Midbrain (tissue), 1 donor: ENCODE data around the gene SLC2A5.

Source experiments
- DNase-seq: peaks from one replicate; lab custom pipeline; 2025; lab: John Stamatoyannopoulos, UW

The SLC2A5 gene

DNA sequence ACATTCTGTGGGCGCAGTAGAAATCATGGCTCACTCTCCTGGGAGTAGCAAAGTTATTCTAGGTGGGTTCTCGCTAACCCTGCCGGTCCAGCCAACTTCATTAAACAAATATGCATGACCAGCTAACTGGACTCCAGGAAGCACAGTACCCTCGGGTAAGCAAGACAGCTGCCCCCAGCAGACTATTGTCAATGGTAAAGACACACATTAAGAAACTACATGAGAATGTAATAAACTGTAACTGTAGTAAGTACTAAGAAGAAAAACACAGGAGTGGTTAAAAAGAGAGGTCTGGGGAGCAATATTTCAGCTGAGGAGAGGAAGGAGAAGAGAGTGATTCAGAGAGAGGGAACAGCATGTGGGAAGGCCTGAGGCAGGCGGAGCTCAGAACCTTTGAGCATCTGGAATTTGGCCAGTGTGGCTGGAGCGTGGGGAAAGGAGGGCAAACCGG is 7.4 kb downstream of the SLC2A5 start:
- no peak for DNase-seq

DNA sequence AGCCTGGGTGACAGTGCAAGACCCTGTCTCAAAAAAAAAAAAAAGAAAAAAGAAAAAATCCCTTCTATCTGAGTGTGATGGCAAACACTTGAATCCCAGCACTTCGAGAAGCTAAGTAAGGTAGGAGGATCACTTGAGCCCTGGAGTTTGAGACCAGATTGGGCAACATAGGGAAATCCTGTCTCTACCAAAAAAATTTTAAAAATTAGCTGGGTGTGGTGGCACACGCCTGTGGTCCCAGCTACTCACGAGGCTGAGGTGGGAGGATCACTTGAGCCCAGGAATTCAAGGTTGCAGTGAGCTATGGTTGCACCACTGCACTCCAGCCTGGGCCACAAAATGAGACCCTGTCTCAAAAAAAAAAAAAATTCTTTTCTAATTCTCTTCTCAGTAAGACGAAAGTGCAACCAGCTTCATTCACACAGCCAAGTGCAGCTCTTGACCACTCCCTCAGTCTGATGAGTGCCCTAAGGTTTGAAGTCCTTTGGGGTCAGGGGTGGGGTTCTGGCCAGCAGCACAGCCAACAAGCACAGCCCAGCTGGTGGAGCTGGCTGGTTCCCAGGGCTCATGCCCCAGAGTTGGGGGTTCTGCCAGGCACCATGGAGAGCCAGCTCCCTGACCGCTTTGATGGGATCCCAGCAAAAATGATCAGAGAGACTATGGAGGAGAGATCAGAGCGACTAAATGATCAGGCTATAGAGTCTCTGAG is 8.0 kb downstream of the SLC2A5 start:
- DNase-seq: no peak

DNA sequence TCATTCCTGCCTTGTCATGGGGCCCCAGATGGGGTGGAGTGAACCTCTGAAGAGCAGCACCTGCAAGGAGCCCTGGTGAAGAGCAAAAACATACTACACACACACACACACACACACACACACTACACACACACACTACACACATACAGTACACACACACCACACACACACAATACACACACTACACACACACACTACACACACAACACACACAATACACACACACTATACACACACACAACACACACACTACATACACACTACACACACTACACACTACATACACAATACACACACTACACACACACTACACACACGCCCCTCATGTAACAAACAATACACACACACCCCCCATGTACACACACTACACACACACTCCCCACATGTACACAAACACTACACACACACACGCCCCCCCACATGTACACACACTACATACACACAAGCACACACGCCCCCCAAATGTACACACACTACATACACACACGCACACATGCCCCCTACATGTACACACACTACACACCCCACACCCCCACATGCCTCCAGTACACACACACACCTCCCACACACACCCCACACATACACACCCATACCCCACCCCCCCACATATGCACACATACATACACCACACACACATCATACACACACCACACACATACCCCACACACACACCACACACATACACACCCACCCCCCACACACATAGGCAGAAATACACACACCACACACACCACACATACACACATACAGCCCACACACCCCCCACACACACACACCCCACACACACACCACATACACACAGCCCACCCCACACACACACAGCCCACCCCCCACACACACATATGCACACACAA is 9.3 kb downstream of the SLC2A5 start:
- no peak for DNase-seq

DNA sequence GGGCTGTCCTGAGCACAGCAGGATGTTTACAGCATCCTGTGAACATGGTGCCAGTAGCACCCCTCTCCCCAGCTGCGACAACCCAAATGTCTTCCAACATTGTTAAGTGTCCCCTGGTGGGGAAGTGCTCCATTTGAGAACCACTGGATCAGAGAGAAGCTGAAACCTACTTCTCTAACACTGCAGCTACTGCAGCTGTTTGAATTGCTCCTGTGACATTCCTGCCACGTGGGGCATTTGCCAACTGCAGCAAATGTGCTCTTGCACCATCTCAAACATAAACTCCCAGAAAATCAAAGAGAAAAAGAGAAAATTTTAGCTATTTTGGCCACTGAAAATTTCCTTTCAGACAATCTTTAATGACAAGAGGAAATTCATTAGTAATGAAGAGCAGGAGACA is 11.0 kb downstream of the SLC2A5 start:
- no peak for DNase-seq

DNA sequence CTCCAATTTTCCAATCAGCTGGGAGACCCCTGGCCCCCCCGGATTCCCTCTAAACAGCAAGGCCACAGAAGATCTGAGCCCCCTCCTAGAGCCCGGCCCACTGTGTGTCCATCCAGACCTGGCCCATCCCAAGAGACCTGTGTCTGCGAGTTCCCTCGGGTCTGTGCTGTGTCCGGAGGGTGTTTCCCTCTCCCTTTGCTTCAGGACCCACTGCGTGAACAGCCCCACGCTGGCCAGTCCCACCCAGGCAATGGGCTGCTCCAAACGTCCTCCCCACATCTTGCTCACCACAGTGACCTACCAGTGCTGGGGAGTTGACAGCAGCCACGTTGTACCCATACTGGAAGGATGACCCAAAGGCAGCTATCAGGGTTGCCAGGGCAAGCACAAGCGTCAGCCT is 11.6 kb downstream of the SLC2A5 start:
- no peak for DNase-seq

DNA sequence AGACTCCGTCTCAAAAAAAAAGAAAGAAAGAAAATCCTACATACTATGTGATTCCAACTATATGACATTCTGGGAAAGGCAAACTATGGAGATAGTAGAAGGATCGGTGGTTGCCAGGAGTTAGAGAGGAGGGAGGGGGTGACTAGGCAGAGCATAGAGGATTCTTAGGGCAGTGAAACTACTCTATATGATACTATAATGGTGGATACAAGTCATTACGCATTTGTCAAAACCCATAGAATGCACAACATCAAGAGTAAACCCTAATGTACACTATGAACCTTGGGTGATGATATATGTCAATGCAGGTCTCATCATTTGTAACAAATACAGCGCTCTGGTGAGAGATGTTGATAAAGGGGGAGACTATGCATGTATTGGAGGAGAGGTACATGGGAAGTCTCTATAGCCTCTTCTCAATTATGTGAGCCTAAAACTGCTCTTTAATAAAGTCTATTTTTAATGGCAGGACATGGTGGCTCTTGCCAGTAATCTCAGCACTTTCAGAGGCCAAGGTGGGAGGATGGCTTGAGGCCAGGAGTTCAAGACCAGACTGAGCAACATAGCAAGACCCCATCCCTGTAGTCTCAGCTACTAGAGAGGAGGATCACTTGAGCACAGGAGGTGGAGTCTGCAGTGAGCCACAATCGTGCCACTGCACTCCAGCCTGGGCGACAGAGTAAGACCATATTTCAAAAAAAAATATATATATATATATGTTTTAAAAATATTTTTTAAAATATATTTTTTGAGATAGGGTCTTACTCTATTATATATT is 17.0 kb downstream of the SLC2A5 start:
- no peak for DNase-seq

DNA sequence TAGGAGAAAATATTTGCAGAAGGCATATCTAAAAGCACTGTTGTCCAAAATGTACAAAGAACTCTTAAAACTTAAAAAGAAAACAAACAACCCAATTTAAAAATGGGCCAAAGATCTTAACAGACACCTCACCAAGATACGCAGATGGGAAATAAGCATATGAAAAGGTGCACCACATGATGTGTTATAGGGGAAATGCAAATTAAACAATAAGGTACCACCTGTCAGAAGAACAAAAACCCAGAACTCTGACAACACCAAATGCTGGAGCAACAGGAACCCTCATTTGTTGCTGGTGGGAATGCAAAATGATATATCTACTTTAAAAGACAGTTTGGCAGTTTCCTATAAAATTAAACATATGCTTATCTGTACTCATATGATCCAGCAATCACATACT is 18.1 kb downstream of the SLC2A5 start:
- DNase-seq: no peak

DNA sequence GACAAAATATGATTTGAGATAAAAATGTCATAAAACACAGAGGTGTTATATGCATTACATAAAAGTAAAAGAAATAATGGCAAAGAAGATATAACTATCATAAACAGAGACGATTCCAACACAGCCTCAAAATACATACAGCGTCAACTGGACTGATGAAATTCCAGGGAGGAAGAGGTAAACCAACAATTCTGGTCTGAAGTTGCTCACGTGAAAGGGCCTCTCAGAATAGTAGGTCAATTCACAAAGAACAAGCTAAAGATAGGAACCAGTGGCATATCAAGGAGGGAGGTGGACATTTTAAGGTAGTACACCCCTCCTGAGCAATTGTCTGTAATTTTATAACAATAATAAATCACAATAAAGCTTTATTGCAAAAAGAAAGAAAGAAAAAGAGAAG is 18.6 kb downstream of the SLC2A5 start:
- DNase-seq: no peak

DNA sequence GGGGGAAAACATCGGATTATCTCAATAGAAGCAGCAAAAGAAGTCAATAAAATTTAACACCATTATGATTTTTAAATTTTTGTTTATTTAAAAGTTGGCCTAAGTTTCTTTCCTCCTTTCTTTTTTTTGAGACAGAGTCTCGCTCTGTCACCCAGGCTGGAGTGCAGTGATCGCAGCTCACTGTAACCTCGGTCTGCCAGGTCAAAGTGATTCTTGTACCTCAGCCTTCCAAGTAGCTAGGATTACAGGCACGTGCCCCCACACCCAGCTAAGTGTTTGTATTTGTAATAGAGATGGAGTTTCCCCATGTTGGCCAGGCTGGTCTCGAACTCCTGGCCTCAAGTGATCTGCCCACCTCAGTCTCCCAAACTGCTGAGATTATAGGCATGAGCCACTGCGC is 20.9 kb downstream of the SLC2A5 start:
- DNase-seq: no peak

DNA sequence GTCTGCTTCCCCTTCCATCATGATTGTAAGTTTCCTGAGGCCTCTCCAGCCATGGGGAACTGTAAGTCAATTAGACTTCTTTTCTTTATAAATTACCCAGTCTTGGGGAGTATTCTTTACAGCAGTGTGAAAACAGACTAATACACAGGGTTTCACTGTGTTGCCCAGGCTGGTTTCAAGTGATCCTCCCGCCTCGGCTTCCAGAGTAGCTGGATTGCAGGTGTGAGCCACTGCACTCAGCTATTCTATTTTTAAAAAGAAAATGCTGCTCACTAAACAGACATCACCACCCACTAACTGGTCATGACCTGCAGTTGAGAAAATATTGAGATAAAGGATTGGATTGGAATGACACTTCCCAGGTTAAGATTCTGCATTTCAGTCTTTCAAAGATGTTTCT is 22.4 kb downstream of the SLC2A5 start:
- no peak for DNase-seq

DNA sequence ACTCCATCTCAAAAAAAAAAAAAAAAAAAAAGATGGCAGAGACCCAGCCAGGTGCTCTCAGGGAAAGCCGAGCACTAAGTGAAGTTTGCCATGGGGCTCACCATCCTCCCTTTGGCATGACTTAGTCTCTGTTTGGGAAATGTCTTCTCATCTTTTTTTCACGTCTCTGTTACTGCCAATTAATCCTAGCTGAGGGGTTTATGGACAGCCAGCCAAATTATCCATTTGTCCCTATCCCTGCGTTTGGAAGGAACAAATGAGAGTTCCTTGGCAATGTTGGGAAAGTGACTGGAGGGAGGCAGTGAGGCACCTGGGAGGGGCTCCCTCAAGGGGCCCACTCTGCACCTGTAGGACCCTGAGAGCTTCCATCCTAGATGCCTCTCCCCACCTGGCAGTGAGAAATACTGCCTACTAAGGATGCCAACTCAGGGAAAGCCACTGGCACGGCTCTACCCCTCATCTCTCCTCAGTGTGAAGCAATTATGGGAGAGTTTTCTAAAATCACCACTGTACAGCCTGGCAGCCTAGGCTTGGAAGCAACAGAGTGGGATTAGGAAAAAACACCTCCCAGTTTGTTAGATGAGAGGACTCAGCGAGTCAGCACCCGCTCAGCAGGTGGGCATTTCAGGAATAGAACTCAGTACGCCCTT is 23.4 kb downstream of the SLC2A5 start:
- DNase-seq: no peak

DNA sequence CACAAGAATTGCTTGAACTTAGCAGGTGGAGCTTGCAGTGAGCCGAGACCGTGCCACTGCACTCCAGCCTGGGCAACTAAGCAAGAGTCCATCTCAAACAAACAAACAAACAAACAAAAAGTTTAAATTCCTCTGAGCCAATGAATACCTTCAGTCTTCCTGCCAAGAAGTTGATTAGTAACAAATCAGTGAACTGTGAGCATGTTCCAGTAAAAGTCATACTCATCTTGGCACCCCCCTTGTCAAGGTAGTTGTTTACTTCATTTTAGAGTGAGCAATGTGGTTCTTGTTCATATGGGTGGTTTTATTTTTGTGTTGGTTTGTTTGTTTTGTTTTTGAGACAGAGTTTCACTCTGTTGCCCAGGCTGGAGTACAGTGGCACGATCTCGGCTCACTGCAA is 25.2 kb downstream of the SLC2A5 start:
- no peak for DNase-seq

DNA sequence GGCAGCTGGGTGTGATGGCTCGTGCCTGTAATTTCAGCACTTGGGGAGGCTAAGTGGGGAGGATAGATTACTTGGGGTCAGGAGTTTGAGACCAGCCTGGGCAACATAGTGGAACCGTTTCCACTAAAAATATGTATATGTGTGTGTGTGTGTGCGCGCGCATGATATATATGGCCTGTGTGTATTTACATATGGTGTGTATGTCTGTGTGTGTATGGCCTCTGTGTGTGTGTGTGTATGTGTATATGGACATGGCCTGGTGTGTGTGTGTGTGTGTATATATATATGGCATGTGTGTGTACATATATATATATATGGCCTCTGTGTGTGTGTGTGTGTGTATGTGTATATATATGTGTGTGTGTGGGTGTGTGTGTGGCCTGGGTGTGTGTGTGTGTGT is 27.2 kb downstream of the SLC2A5 start:
- DNase-seq: no peak

DNA sequence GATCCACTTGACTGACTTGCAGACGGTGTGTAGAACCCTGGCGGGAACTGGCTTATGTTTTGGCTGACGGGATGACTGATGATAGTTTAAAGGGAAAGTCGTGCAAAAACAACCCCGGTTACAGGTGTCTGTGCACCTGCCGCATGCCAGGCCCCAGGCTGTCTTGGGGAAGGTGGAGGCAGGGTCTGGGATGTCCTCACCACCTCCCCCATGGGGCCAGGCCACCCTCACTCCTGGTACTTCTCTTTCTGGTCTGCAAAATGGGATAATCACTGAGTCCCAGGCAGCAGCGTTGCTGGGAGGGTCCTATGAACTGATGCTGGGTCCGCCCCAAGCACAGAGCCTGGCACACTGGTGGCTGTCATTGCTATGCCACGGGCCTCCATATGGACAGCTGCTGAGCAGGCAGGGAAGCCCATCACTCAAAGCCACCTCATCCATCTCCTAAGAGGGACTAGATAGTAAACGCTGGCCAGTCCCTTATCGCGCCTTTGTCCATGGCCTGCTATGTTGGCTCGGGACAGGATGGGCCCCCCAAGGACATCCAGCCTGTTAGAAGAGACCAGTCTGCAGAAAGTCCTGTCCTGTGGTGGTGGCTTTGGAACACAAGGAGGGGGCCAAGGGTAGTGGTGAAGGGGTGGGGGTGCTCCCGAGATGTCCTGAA is 28.2 kb downstream of the SLC2A5 start:
- no peak for DNase-seq

DNA sequence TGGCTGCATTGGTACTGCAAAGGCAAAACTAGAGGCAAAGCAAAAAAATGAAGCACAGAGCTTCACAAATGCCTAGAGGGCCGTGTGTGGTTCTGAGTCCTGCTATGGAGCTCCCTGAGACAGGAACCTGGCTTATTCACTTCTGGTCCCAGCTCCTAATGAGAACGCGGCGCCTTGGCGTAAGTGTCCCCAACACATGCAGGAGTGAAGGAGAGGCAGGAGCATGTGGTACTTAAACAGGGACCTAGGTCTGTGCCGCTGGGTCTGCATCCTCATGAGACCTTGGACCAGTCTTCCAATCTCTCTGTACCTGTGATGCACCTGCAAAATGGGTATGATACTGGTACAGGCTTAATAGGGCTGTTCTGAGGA is 28.8 kb downstream of the SLC2A5 start:
- DNase-seq: no peak

DNA sequence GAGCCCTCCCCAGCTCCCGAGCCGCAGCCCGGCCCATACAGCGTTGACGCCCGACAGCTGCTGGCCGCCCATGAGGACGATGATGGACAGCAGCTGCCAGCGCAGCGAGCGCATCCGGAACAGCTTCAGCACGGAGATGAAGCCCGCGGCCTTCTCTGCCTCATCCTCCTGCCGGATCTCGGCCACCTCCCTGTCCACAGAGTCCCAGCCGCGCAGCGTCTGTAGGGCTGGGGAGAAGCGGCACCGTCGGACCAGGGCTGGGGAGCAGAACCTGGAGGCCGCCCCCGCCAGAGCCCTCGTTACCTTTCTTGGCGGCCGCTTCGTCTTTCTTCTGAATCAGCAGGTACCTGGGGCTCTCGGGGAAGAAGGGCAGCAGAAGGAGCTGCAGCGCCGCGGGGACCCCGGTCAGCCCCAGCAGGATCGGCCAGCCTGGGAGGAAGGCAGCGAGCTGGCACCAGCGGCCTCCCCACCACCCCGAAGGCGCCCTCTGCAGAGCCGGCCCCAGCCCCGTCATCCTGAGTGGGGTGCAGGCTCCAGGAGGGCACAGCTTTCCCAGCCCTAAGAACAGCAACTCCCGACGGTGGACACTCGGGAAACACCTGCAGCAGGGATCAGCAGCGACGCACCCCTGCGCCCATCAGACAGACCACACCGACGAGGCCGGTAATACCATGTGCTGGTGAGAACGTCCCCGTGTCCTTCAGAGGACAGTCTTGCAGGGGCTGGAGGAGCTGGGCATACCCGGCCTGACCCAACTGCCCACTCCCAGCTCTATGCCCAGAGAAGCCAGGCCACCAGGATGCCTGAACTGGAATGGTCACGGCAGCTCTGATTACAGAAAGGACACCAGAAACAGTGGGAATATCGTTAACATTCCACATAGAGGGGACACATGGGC is 29.4 kb downstream of the SLC2A5 start:
- DNase-seq: no peak

DNA sequence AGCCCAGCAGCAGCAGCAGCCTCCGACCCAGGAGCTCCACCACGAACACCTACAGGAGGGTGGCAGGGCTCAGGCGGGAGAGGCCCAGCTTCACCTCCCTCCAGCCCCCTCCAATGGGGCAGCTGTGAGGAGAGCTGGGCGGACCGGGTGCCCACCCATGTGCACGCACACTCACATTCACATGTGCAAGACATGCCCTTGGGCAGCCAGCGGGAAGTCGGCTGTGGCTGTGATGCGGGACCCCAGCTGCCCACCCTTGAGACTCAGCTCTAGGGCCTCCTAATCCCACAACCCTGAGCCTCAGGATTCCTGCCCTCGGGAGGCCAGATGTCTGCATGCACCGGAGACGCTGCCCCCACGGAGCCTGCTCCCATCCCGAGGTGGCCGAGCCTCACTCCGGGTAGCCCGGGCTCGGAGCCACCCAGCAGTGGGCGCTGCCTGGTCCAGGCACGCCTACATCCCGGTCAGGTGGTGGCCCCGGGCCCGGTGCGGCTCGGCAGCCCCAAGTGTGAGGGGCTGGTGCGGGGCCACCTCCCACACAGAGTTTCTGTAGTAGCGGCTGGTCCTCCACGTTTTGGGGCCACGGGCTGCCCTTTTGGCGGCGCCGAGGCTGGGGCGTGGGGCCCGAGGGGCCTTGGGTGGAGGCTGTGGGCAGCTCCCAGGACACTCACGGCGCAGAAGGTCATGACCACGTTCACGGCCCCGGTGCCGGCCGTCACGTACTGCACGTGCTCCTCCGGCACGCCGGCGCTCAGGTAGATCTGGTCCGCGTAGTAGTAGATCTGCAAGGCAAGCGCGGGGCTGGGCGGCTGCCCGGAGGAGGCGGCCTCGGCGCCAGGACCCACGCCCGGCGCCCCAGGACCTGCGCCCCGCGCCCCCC is 30.3 kb downstream of the SLC2A5 start:
- no peak for DNase-seq

DNA sequence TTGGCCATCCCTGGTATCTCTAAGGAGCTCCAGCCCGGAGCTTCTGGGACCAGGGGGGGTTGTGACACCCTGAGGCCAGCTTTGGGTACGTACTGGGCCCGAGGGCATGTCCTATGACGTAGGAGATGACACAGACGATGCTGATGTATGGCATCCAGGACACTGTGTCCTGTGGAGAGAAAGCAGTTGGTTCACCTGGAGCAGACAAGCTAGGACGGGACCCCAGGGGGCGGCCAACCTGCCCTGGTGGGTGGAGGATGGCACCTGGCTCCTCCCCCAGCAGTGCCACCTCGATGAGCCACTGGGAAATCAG is 31.1 kb downstream of the SLC2A5 start:
- no peak for DNase-seq

DNA sequence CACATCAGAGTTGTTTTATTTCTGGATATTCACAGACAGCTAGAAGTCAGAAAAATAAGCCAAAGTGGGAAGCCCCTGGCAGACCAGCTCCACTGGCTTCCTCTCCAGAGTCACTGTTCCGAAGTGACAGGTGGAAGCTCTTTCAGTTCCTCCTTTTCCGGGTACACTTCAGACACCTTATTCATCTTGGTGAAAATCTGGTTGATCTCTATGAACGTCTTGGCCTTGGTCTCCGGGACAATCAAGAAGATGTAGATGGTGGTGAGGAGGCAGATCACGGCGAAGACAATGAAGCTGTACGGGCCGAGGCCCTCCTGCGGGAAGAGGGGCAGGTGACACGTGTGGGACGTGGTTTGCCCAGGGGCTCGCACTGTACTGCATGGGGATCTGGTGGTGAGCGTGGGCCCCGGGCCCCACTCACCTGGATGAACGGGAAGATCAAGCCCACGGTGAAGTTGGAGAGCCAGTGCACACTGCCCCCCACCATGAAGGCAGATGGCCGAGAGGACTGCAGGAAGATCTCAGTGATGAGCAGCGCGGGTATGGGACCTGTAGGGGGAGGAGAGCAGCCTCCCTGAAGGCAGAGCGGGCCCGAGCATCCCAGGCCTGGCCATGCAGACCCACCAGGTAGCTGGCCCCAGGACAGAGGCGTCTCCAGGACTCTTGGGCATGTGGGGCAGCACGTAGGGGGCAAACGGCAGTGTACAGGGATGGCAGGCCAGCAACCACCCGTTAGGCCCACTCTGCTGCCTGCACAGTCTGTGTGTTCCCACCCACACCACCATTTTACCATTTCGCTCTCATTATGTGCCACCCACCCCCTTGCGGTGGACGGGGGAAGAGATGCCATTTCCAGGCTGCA is 31.7 kb downstream of the SLC2A5 start:
- DNase-seq: no peak
